K562 (cell line): ENCODE results near the gene MXRA7. TPM values are rescaled to one million over a fixed set of nuclear protein-coding genes. Genes with fewer than 3 reads are reported as not detected.

Experiments used
- CCNT2 ChIP-seq: IDR thresholded peaks from 2 replicates; pipeline ENCODE4 v1.6.1; 2011; ENCODE audit warnings: borderline replicate concordance, low read depth, mild to moderate bottlenecking, moderate library complexity, mixed read lengths, low read length; ENCODE audit not compliant: insufficient read length; ENCODE audit errors: extremely low read depth
- CEBPZ ChIP-seq: fragments of 150-350 bp; IDR thresholded peaks from 2 replicates; pipeline ENCODE4 v1.6.1; 2014; ENCODE audit warnings: low read depth, mild to moderate bottlenecking, low read length, borderline replicate concordance
- EP400 ChIP-seq: fragments of 450-650 bp; IDR thresholded peaks from 2 replicates; pipeline ENCODE4 v1.6.1; 2017; ENCODE audit warnings: antibody characterized with exemption, mild to moderate bottlenecking, moderate library complexity
- ETV5 ChIP-seq: sonication (generic); formaldehyde crosslinking; IDR thresholded peaks from 2 replicates; pipeline ENCODE4 v1.4.0; 2020; ENCODE audit warnings: low read depth, mild to moderate bottlenecking, missing genetic modification reagents
- HMGN3 ChIP-seq: IDR thresholded peaks from 2 replicates; pipeline ENCODE4 v1.6.1; 2011; ENCODE audit warnings: borderline replicate concordance, low read depth, mild to moderate bottlenecking, mixed read lengths, low read length; ENCODE audit not compliant: insufficient read length; ENCODE audit errors: extremely low read depth
- NFRKB ChIP-seq: fragments of 450-650 bp; IDR thresholded peaks from 2 replicates; pipeline ENCODE4 v1.6.1; 2016; ENCODE audit warnings: low read depth
- POLR2H ChIP-seq: IDR thresholded peaks from 2 replicates; pipeline ENCODE4 v1.6.1; 2016; ENCODE audit warnings: missing genetic modification characterization, low read depth, mild to moderate bottlenecking, control low read depth, missing compliant biosample characterization, moderate library complexity
- SIN3A ChIP-seq, 2 experiments: fragments of 150-350 bp in 1 of 2; IDR thresholded peaks; 2 replicates each; pipeline ENCODE4 v1.6.1; 2011 to 2016; ENCODE audit warnings: borderline replicate concordance in 2 of 2, low read depth in 2 of 2, low read length in 2 of 2, mild to moderate bottlenecking in 2 of 2, moderate library complexity in 2 of 2; ENCODE audit not compliant: control insufficient read depth in 1 of 2
- SMARCE1 ChIP-seq: fragments of 450-650 bp; IDR thresholded peaks from 2 replicates; pipeline ENCODE4 v1.7.1; 2016; ENCODE audit warnings: mild to moderate bottlenecking
- SP2 ChIP-seq: IDR thresholded peaks from 2 replicates; pipeline ENCODE4 v1.6.1; 2011; ENCODE audit warnings: mild to moderate bottlenecking, low read depth, low read length, moderate library complexity; ENCODE audit not compliant: poor library complexity, severe bottlenecking; ENCODE audit errors: extremely low read depth
- THAP12 ChIP-seq: fragments of 250-450 bp; sonication (Bioruptor Pico); IDR thresholded peaks from 2 replicates; pipeline ENCODE4 v1.9.0; 2021; ENCODE audit warnings: mild to moderate bottlenecking, inconsistent platforms
- ZC3H8 ChIP-seq: fragments of 450-650 bp; IDR thresholded peaks from 2 replicates; pipeline ENCODE4 v1.6.1; 2017
- ZNF224 ChIP-seq: sonication (generic); formaldehyde crosslinking; IDR thresholded peaks from 2 replicates; pipeline ENCODE4 v1.8.0; 2022; ENCODE audit warnings: mild to moderate bottlenecking, missing genetic modification reagents
- ZZZ3 ChIP-seq: fragments of 450-650 bp; IDR thresholded peaks from 2 replicates; pipeline ENCODE4 v1.6.1; 2016; ENCODE audit warnings: antibody characterized with exemption, mild to moderate bottlenecking, moderate library complexity
- polyA plus RNA-seq, 8 experiments: library from polyadenylated mRNA; depleted of rRNA in 4 of 8; stranded (reverse) in 5 of 8; unstranded in 3 of 8; fragments of >200 nt; fragmentation: Nextera tagmentation in 2 of 8; fragmentation: Illumina TruSeq in 1 of 8; extraction: Ambion mirVana in 2 of 8; extraction: Trizol in 1 of 8; gene quantifications; 2 replicates each; pipeline versions ENCODE4 v1.2.1 to v1.2.3, GENCODE V29; 2011 to 2014; ENCODE audit warnings: inconsistent platforms in 1 of 8, missing spikeins in 1 of 8
- total RNA-seq, 7 experiments: library from RNA; depleted of rRNA in 6 of 7; stranded (reverse); fragments of >200 nt in 6 of 7; fragmentation: Illumina TruSeq in 2 of 7; extraction: Trizol in 2 of 7; gene quantifications; 2 replicates each; pipeline versions ENCODE4 v1.2.1 to v1.2.3, GENCODE V29; 2011 to 2021; ENCODE audit warnings: low replicate concordance in 1 of 7
- TF ChIP-seq, protein P1 (sequence below): fragments of 250-450 bp; sonication (Bioruptor Pico); IDR thresholded peaks from 2 replicates; pipeline ENCODE4 v1.8.0; 2021; ENCODE audit warnings: borderline replicate concordance, mild to moderate bottlenecking, moderate library complexity; ENCODE audit not compliant: poor library complexity, severe bottlenecking

MXRA7 gene
- total and polyA plus RNA-seq, 9 of the 15 experiments (the other 6 are each of a cell fraction or from before 2014, with no cell fraction given): 2.6 to 38.4 (median 14.3) TPM

- no peak for TF ChIP-seq THAP12
- peak; percentile 96 for TF ChIP-seq SP2
- no peak for TF ChIP-seq ZZZ3
- no peak for TF ChIP-seq SIN3A (IDR thresholded peaks at IDR 0.05; ENCODE audit: borderline replicate concordance in 2 of 2, control insufficient read depth in 1 of 2, low read depth in 2 of 2, low read length in 2 of 2)
- TF ChIP-seq CEBPZ: peak; percentile 99
- peak; percentile 51 for TF ChIP-seq NFRKB
- TF ChIP-seq EP400: peak; percentile 41; the same call in 1 of the 2 replicates
- no peak for TF ChIP-seq ETV5 (CRISPR knock-in tag)
- peak; percentile 28 for TF ChIP-seq HMGN3
- no peak for TF ChIP-seq ZNF224 (CRISPR knock-in tag)
- no peak for TF ChIP-seq ZC3H8
- TF ChIP-seq SMARCE1: no peak
- TF ChIP-seq, protein P1, sequence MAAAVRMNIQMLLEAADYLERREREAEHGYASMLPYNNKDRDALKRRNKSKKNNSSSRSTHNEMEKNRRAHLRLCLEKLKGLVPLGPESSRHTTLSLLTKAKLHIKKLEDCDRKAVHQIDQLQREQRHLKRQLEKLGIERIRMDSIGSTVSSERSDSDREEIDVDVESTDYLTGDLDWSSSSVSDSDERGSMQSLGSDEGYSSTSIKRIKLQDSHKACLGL (CRISPR knock-in tag): no peak
- no peak; the same call in 1 of the 2 replicates for TF ChIP-seq POLR2H (tag)
- TF ChIP-seq CCNT2: no peak
Measured at GRCh38 chr17:76671123-76671911, 39.4 kb downstream of the MXRA7 start (continued).
